ENCODE data around the gene EXTL1. TPM values are rescaled to one million over a fixed set of nuclear protein-coding genes. Genes with fewer than 3 reads are reported as not detected.

EXTL1 gene
- polyA plus RNA-seq, 1 donor (not counting 4 experiments of a cell fraction or from before 2014, with no cell fraction given), result 0.13 TPM

DNA sequence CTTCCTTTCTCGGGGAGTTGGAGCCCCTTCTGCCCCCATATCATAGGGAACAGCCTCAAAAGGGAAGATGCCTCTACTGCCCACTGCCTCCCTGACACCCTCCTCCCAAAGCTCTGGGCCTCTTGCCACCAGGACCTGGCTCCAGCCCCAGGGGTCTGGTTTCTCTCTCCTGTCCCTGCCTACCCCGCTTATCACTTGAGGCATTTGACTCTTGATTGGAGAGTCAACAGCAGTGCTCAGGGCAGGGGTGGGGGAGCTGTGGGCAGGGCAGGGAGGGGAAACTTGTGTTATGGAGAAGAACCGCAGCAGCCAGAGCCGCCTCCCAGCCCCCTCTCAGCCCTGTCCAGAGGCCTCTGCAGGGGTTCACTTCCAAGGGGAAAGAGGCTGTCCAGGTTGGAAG lies 45.3 kb downstream of the EXTL1 start:
- Histone ChIP-seq H3K4me1 (ENCODE audit: control insufficient read depth, extremely low read depth, insufficient read depth, low read length) (no peaks in the 10 kb centered on the region), H2AFZ (ENCODE audit: control insufficient read depth, low read length) (no peak overlapping the region), H3K4me3 (ENCODE audit: control insufficient read depth in 2 of 3, extremely low read depth in 1 of 3, insufficient read depth in 2 of 3, low read depth in 1 of 3, low read length in 3 of 3) (no peak overlapping the region), H3K79me2 (ENCODE audit: control insufficient read depth, insufficient read depth, low read length) (no peaks in the 10 kb centered on the region), H4K20me1 (ENCODE audit: control insufficient read depth, extremely low read depth, insufficient read depth, low read length) (no peaks in the 10 kb centered on the region), H3K27ac (ENCODE audit: control insufficient read depth, insufficient read depth, low read length) (no peak overlapping the region), H3K9me1 (ENCODE audit: control insufficient read depth, extremely low read depth, insufficient read depth, low read length) (no peaks in the 10 kb centered on the region), H3K9ac (ENCODE audit: control insufficient read depth, extremely low read depth, insufficient read depth, low read length) (no peak overlapping the region), H3K4me2 (ENCODE audit: control insufficient read depth, extremely low read depth, insufficient read depth, low read depth, low read length) (no peak overlapping the region), H3K9me3 (ENCODE audit: control insufficient read depth, low read depth, low read length) (no peaks in the 10 kb centered on the region), H3K36me3 (ENCODE audit: control insufficient read depth in 2 of 2, extremely low read depth in 1 of 2, insufficient read depth in 2 of 2, low read length in 2 of 2) (no peaks in the 10 kb centered on the region), H3K27me3 (ENCODE audit: control insufficient read depth, extremely low read depth, insufficient read depth, low read length) (no peaks in the 10 kb centered on the region)
- TF ChIP-seq, protein P1, sequence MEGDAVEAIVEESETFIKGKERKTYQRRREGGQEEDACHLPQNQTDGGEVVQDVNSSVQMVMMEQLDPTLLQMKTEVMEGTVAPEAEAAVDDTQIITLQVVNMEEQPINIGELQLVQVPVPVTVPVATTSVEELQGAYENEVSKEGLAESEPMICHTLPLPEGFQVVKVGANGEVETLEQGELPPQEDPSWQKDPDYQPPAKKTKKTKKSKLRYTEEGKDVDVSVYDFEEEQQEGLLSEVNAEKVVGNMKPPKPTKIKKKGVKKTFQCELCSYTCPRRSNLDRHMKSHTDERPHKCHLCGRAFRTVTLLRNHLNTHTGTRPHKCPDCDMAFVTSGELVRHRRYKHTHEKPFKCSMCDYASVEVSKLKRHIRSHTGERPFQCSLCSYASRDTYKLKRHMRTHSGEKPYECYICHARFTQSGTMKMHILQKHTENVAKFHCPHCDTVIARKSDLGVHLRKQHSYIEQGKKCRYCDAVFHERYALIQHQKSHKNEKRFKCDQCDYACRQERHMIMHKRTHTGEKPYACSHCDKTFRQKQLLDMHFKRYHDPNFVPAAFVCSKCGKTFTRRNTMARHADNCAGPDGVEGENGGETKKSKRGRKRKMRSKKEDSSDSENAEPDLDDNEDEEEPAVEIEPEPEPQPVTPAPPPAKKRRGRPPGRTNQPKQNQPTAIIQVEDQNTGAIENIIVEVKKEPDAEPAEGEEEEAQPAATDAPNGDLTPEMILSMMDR (optimal IDR thresholded peaks at IDR 0.05 in 1 of 3, IDR thresholded peaks at IDR 0.05 in 1 of 3, conservative IDR thresholded peaks at IDR 0.05 in 1 of 3; ENCODE audit: extremely low read depth in 1 of 3, insufficient read depth in 2 of 3, low read length in 3 of 3), result no peak
- TF ChIP-seq EZH2 (IDR thresholded peaks at IDR 0.05; ENCODE audit: low read length), result no peak
- dilution Hi-C loops (cut with MboI; ENCODE audit: extremely low pct_ligation_motif_present, low sequenced_read_pairs), result no loop called here
- DNase-seq (ENCODE audit: low read depth, low spot score) (no peak), FAIRE-seq (no peak)

DNA sequence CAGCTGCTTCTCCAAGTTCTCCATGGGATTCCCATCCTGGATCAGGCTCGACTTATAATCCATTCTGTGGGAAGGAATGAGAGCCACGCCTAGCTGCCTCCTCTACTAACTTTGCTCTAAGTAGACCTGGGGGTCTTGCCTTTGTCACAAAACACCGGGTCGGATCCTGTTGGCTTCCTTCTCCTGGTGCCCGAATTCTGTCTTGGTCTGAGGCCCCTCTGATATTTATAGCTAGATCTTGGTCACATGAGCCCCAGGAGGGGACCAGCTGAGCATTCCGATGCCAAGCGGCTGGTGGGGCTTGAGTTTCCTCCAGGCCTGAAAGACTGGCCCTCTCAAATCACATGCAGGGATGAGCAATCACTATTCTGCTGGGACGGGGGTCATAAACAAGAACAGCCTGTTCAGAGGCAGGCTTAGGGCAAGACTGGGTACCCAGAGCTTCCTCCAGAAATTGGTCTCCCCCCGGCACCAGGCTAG lies 45.9 kb downstream of the EXTL1 start, which contains the start of gene TRIM63:
TSS of gene TRIM63 (minus strand) at position 199 of the 480 bp plus-strand sequence. CDS start at position 63, 136 bp downstream.
- no peaks in the 10 kb centered on the region for H3K9me1 ChIP-seq (ENCODE audit: control insufficient read depth, extremely low read depth, insufficient read depth, low read length)
- no peaks in the 10 kb centered on the region for H3K36me3 ChIP-seq (ENCODE audit: control insufficient read depth in 2 of 2, extremely low read depth in 1 of 2, insufficient read depth in 2 of 2, low read length in 2 of 2)
- H4K20me1 ChIP-seq (ENCODE audit: control insufficient read depth, extremely low read depth, insufficient read depth, low read length), result no peaks in the 10 kb centered on the region
- no peak within 1 kb of the TSS for H2AFZ ChIP-seq (ENCODE audit: control insufficient read depth, low read length)
- H3K9ac ChIP-seq (ENCODE audit: control insufficient read depth, extremely low read depth, insufficient read depth, low read length), result no peak within 1 kb of the TSS
- TF ChIP-seq EZH2 (IDR thresholded peaks at IDR 0.05; ENCODE audit: low read length), result no peak
- TF ChIP-seq, protein P1 (optimal IDR thresholded peaks at IDR 0.05 in 1 of 3, IDR thresholded peaks at IDR 0.05 in 1 of 3, conservative IDR thresholded peaks at IDR 0.05 in 1 of 3; ENCODE audit: extremely low read depth in 1 of 3, insufficient read depth in 2 of 3, low read length in 3 of 3), result no peak
- no peaks in the 10 kb centered on the region for H3K79me2 ChIP-seq (ENCODE audit: control insufficient read depth, insufficient read depth, low read length)
- FAIRE-seq (no peak), DNase-seq (ENCODE audit: low read depth, low spot score) (no peak)
- no peak within 1 kb of the TSS for H3K4me3 ChIP-seq (ENCODE audit: control insufficient read depth in 2 of 3, extremely low read depth in 1 of 3, insufficient read depth in 2 of 3, low read depth in 1 of 3, low read length in 3 of 3)
- H3K4me1 ChIP-seq (ENCODE audit: control insufficient read depth, extremely low read depth, insufficient read depth, low read length), result no peaks in the 10 kb centered on the region
- no peak within 1 kb of the TSS for H3K4me2 ChIP-seq (ENCODE audit: control insufficient read depth, extremely low read depth, insufficient read depth, low read depth, low read length)
- dilution Hi-C loops (cut with MboI; ENCODE audit: extremely low pct_ligation_motif_present, low sequenced_read_pairs), result no loop called here
- no peaks in the 10 kb centered on the region for H3K27me3 ChIP-seq (ENCODE audit: control insufficient read depth, extremely low read depth, insufficient read depth, low read length)
- no peak within 1 kb of the TSS for H3K27ac ChIP-seq (ENCODE audit: control insufficient read depth, insufficient read depth, low read length)
- no peaks in the 10 kb centered on the region for H3K9me3 ChIP-seq (ENCODE audit: control insufficient read depth, low read depth, low read length)
